ENCODE results near the gene PRSS3. TPM values are rescaled to one million over a fixed set of nuclear protein-coding genes. Genes with fewer than 3 reads are reported as not detected.
"Not testable (repeated sequence)": the region's sequence is repeated elsewhere in the genome, so short reads cannot be mapped to it uniquely, and the experiment has no call there.

PRSS3 gene
- total RNA-seq, 1 experiment from 2014 or later, result 1.8 TPM

DNA sequence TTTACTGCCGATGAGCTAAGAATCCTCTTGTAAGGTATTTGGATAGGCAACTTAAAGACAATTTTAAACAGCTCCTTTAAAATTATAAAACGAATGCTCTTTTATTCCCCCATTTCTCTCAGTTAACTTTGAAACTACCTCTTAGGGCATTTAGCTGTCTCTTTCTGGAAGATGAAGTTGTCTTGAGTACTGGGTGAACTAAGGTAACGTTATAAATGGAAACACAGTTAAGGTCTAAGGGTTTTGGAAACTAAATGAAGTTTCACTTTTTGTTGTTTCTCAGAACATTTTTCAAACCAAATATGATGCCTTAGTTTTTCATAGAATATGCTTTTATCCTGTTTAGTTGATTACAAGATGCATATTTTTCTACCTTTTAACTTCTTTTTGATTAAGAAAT lies 28.4 kb downstream of the PRSS3 start:
- ATAC-seq (no peak), DNase-seq (ENCODE audit: low spot score) (no peak)
- ChIA-PET CTCF (interaction anchor here (1.4 to 3.7 kb wide), 2 partner anchors 10 to 44 kb away, joined by 4 to 15 read pairs; no protein-coding TSS in a partner anchor), POLR2A (no interaction called here)
- no peaks in the 10 kb centered on the region for H3K9me3 Mint-ChIP-seq
- peaks cover 20% of the 10 kb centered on the region for H3K4me1 Mint-ChIP-seq
- H3K27ac Mint-ChIP-seq, result no peak overlapping the region
- no peak overlapping the region for H3K4me3 Mint-ChIP-seq
- TF ChIP-seq IRF2 (CRISPR knock-in tag; IDR thresholded peaks at IDR 0.05; ENCODE audit: borderline replicate concordance, low read depth) (no peak), FOXK1 (CRISPR knock-in tag; IDR thresholded peaks at IDR 0.05) (no peak), MYBL2 (CRISPR knock-in tag; IDR thresholded peaks at IDR 0.05) (no peak), ZNF317 (CRISPR knock-in tag; IDR thresholded peaks at IDR 0.05; ENCODE audit: borderline replicate concordance, low read depth) (no peak)
- TF ChIP-seq, protein P1, sequence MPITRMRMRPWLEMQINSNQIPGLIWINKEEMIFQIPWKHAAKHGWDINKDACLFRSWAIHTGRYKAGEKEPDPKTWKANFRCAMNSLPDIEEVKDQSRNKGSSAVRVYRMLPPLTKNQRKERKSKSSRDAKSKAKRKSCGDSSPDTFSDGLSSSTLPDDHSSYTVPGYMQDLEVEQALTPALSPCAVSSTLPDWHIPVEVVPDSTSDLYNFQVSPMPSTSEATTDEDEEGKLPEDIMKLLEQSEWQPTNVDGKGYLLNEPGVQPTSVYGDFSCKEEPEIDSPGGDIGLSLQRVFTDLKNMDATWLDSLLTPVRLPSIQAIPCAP (CRISPR knock-in tag; IDR thresholded peaks at IDR 0.05), result no peak
- TF ChIP-seq, protein P2, sequence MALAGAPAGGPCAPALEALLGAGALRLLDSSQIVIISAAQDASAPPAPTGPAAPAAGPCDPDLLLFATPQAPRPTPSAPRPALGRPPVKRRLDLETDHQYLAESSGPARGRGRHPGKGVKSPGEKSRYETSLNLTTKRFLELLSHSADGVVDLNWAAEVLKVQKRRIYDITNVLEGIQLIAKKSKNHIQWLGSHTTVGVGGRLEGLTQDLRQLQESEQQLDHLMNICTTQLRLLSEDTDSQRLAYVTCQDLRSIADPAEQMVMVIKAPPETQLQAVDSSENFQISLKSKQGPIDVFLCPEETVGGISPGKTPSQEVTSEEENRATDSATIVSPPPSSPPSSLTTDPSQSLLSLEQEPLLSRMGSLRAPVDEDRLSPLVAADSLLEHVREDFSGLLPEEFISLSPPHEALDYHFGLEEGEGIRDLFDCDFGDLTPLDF (CRISPR knock-in tag; IDR thresholded peaks at IDR 0.05), result no peak
- no peaks in the 10 kb centered on the region for H3K27me3 Mint-ChIP-seq (ENCODE audit: low read depth)
- peaks cover 7% of the 10 kb centered on the region for H3K36me3 Mint-ChIP-seq

DNA sequence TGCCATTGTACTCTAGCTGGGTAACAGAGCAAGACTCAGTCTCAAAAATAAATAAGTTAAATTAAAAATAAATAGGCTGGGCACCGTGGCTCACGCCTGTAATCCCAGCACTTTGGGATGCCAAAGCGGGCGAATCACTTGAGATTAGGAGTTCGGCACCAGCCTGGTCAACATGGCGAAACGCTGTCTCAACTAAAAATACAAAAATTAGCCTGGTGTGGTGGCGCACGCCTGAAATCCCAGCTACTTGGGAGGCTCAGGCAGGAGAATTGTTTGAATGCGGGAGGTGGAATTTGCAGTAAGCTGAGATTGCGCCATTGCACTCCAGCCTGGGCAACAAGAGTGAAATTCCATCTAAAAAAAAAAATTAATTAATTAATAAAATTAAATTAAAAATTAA lies 31.9 kb downstream of the PRSS3 start:
- CTCF ChIA-PET, result interaction anchor here (1.1 to 1.2 kb wide), 2 partner anchors 14 to 25 kb away, joined by 3 to 7 read pairs; no protein-coding TSS in a partner anchor
- ATAC-seq; H3K27ac Mint-ChIP-seq; DNase-seq (ENCODE audit: low spot score); H3K4me3 Mint-ChIP-seq; H3K36me3 Mint-ChIP-seq; POLR2A ChIA-PET; H3K9me3 Mint-ChIP-seq; H3K27me3 Mint-ChIP-seq (ENCODE audit: low read depth); H3K4me1 Mint-ChIP-seq: not testable (repeated sequence)

DNA sequence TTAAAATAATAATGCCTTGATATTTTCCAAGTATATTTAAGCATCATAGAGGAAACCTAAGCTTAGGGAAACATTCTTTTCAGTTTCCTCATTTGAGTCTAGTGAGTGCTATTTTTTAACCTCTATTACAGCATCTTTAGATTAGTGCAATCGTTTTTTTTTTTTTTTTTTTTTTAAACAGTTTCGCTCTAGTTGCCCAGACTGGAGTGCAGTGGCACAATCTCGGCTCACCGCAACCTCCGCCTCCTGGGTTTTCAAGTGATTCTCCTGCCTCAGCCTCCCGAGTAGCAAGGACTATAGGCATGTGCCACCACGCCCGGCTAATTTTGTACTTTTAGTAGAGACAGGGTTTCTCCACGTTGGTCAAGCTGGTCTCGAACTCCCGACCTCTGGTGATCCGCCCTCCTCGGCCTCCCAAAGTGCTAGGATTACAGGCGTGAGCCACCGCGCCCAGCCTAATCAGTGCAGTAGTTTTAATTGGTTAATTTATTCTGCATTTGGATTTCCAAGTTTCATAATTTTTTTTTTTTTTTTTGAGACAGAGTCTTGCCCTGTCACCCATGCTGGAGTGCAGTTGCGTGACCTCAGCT lies 34.4 kb downstream of the PRSS3 start:
- ATAC-seq; H3K9me3 Mint-ChIP-seq; DNase-seq (ENCODE audit: low spot score); H3K4me3 Mint-ChIP-seq; H3K27ac Mint-ChIP-seq; H3K36me3 Mint-ChIP-seq; POLR2A ChIA-PET; H3K4me1 Mint-ChIP-seq; H3K27me3 Mint-ChIP-seq (ENCODE audit: low read depth): not testable (repeated sequence)
- CTCF ChIA-PET, result interaction anchor here (1.1 to 2.0 kb wide), 1 partner anchor 51 kb away, joined by 3 to 7 read pairs; no protein-coding TSS in a partner anchor

DNA sequence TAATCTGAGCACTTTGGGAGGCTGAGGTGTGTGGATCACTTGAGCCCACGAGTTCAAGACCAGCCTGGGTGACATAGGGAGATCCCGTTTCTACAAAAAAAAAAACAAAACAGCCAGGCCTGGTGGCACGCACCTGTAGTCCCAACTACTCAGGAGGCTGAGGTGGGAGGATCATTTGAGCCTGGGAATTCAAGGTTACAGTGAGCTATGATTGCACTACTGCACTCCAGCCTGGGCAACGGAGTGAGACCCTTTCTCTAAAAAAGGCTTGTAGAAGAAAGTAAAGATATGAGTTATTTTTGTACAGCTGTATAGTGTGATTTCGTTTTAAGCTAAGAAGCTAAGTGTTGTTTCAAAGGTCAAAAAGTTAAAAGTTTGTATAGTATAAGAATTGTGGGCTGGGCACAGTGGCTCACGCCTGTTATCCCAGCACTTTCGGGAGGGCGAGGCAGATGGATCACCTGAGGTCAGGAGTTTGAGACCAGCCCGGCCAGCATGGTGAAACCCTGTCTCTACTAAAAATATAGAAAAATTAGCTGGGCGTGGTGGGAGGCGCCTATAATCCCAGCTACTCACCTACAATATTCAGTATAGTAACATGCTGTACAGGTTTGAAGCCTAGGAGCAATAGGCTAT lies 40.4 kb downstream of the PRSS3 start:
- TF ChIP-seq ZNF671 (CRISPR knock-in tag; IDR thresholded peaks at IDR 0.05), result no peak
- Mint-ChIP-seq H3K36me3 (no peaks in the 10 kb centered on the region), H3K4me1 (no peaks in the 10 kb centered on the region), H3K27me3 (ENCODE audit: low read depth) (no peaks in the 10 kb centered on the region), H3K9me3 (no peaks in the 10 kb centered on the region), H3K27ac (no peak overlapping the region), H3K4me3 (no peak overlapping the region)
- ATAC-seq (no peak), DNase-seq (ENCODE audit: low spot score) (no peak)
- ChIA-PET POLR2A (no interaction called here), CTCF (interaction anchor here (0.8 to 1.1 kb wide), 2 partner anchors 16 to 22 kb away, joined by 3 to 6 read pairs; no protein-coding TSS in a partner anchor)

DNA sequence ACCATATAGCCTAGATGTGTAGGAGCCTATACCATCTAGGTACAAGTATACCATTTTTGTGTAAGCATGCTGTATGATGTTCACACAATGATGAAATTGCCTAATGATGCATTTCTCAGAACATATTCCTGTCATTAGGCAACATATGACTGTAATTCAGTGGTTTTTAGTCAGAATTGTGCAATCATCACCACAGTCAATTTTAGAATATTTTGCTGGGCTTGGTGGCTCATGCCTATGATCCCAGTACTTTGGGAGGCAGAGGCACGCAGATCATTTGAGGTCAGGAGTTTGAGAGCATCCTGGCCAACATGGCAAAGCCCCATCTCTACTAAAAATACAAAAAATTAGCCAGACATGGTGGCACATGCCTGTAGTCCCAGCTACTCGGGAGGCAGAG lies 40.9 kb downstream of the PRSS3 start:
- POLR2A ChIA-PET; H3K27ac Mint-ChIP-seq; DNase-seq (ENCODE audit: low spot score); H3K4me3 Mint-ChIP-seq; H3K9me3 Mint-ChIP-seq; ATAC-seq; H3K27me3 Mint-ChIP-seq (ENCODE audit: low read depth); H3K4me1 Mint-ChIP-seq; H3K36me3 Mint-ChIP-seq: not testable (repeated sequence)
- CTCF ChIA-PET, result interaction anchor here (0.8 to 1.1 kb wide), 2 partner anchors 16 to 23 kb away, joined by 3 to 6 read pairs; no protein-coding TSS in a partner anchor

DNA sequence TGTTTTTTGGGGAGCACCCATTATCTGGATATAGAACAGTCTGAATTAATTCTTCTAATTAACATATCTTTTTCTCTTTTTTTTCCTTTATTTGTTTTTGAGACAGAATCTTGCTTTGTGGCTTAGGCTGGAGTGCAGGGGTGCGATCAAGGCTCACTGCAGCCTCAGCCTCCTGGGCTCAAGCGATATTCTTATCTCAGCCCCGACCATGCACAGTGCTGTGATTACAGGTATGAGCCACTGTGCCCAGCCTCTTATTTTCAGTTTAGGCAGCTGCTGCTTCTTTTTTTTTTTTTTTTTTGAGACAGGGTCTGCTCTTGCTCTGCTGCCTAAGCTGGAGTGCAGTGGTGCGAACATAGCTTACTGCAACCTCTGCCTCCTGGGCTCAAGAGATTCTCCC lies 41.8 kb downstream of the PRSS3 start:
- DNase-seq (ENCODE audit: low spot score), result no peak
- Mint-ChIP-seq H3K27ac (peak overlapping the region; percentile 68; the same call in 1 of the 2 replicates), H3K4me3 (no peak overlapping the region), H3K36me3 (no peaks in the 10 kb centered on the region), H3K27me3 (ENCODE audit: low read depth) (no peaks in the 10 kb centered on the region), H3K9me3 (no peaks in the 10 kb centered on the region), H3K4me1 (no peaks in the 10 kb centered on the region)
- ChIA-PET CTCF (interaction anchor here (0.9 kb wide), 1 partner anchor 15 kb away, joined by 3 read pairs; no protein-coding TSS in a partner anchor), POLR2A (no interaction called here)
- ATAC-seq, result no peak
- TF ChIP-seq, protein P1 (CRISPR knock-in tag; IDR thresholded peaks at IDR 0.05), result no peak
- no peak for TF ChIP-seq IRF2 (CRISPR knock-in tag; IDR thresholded peaks at IDR 0.05; ENCODE audit: borderline replicate concordance, low read depth)
- no peak for TF ChIP-seq NFE2L1 (CRISPR knock-in tag; IDR thresholded peaks at IDR 0.05)
- TF ChIP-seq, protein P3, sequence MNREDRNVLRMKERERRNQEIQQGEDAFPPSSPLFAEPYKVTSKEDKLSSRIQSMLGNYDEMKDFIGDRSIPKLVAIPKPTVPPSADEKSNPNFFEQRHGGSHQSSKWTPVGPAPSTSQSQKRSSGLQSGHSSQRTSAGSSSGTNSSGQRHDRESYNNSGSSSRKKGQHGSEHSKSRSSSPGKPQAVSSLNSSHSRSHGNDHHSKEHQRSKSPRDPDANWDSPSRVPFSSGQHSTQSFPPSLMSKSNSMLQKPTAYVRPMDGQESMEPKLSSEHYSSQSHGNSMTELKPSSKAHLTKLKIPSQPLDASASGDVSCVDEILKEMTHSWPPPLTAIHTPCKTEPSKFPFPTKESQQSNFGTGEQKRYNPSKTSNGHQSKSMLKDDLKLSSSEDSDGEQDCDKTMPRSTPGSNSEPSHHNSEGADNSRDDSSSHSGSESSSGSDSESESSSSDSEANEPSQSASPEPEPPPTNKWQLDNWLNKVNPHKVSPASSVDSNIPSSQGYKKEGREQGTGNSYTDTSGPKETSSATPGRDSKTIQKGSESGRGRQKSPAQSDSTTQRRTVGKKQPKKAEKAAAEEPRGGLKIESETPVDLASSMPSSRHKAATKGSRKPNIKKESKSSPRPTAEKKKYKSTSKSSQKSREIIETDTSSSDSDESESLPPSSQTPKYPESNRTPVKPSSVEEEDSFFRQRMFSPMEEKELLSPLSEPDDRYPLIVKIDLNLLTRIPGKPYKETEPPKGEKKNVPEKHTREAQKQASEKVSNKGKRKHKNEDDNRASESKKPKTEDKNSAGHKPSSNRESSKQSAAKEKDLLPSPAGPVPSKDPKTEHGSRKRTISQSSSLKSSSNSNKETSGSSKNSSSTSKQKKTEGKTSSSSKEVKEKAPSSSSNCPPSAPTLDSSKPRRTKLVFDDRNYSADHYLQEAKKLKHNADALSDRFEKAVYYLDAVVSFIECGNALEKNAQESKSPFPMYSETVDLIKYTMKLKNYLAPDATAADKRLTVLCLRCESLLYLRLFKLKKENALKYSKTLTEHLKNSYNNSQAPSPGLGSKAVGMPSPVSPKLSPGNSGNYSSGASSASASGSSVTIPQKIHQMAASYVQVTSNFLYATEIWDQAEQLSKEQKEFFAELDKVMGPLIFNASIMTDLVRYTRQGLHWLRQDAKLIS (CRISPR knock-in tag; IDR thresholded peaks at IDR 0.05; ENCODE audit: borderline replicate concordance), result no peak
- TF ChIP-seq GABPB1 (CRISPR knock-in tag; IDR thresholded peaks at IDR 0.05), result no peak
- TF ChIP-seq NR1H2 (CRISPR knock-in tag; IDR thresholded peaks at IDR 0.05), result no peak
- no peak for TF ChIP-seq NR3C1 (CRISPR knock-in tag; conservative IDR thresholded peaks at IDR 0.05; ENCODE audit: low read depth)
- TF ChIP-seq, protein P2 (CRISPR knock-in tag; IDR thresholded peaks at IDR 0.05), result no peak
- TF ChIP-seq NFYB (CRISPR knock-in tag; conservative IDR thresholded peaks at IDR 0.05; ENCODE audit: low read depth), result no peak

All from WTC11 (cell line).